ENCODE results near the gene RAB24.
A peak's percentile ranks its signal among the peaks of the same experiment; 100 is the strongest.
"Not testable (repeated sequence)": the region's sequence is repeated elsewhere in the genome, so short reads cannot be mapped to it uniquely, and the experiment has no call there.

RAB24 gene

GRCh38 chr5:177303121-177303924 lies at the start of gene RAB24, which contains the start of gene PRELID1:
RAB24 (minus strand) TSS chr5:177303719; CDS start chr5:177303288, 431 bp downstream.
PRELID1 (plus strand) TSS chr5:177303799; CDS start chr5:177303986, 187 bp downstream.
- DNase-seq: peak; percentile 70

GRCh38 chr5:177353093-177353492 lies 49.6 kb upstream of the RAB24 start:
- no peak for DNase-seq

GRCh38 chr5:177351392-177352329 lies 48.1 kb upstream of the RAB24 start, which contains the start of gene LMAN2:
LMAN2 (minus strand) TSS chr5:177351668; CDS start chr5:177351647, 21 bp downstream.
- DNase-seq: peak; percentile 97

DNA sequence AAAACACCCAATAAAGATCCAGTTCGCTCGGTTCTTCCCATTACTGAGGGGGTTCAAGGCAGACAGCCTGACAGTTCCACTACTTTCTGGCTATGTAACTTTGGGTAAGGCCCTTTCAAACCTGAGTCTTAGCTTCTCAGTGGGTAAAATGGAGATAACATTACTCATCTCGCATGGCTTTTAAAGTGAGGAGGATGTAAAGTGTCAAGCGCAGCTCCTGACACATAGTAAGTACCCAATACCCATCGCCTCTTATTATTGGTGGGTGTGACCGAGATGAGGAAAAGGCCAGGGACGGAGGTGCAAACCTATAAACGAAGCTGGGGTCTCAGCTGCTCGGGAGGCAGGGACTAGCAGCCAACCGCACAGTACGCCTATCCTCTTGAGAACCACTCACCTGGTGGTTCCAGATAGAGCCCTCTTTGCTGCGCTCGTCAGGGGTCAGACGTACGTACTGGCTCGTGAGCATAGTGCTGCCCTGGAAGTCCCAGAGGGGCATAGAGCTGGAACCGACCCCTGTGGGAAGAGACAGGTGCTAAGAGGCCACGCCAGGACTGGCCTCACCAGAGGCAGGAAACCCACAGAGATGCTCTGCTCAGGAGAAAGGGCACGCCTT lies 47.4 kb upstream of the RAB24 start:
- DNase-seq: no peak

DNA sequence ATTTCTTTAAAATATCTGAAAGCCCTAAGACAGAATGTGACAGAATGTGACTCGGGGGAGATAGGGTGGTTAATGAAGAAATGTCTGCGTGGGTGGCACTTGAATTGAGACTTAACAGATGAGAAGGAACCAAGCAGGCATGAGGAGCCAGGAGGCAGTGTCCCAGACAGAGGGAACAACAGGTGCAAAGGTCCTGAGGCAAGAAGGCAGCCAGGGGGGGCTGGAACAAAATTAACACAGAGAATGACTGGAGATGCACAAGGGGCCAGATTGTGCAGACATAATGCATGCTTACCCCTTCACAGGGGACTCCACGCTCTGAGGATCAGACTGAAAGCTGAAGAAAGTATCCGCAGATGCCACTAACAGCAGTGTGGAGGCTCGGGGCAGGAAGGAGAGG lies 46.2 kb upstream of the RAB24 start:
- no peak for DNase-seq

DNA sequence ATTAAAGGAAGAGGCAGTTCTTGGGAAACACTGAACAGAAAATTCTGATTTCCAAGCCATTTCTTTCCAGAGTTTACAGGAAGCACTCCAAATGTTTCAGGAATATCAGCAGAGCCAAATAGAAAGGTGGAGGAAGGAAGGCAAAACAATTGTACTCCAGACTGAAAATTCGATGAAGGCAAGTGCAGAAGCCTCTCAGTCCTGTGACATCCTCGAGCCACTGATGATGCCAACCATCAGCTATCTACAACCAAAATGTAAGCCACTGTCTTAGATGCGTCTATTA lies 45.8 kb upstream of the RAB24 start:
- no peak for DNase-seq

GRCh38 chr5:177347699-177348098 lies 44.2 kb upstream of the RAB24 start:
- DNase-seq: no peak

DNA sequence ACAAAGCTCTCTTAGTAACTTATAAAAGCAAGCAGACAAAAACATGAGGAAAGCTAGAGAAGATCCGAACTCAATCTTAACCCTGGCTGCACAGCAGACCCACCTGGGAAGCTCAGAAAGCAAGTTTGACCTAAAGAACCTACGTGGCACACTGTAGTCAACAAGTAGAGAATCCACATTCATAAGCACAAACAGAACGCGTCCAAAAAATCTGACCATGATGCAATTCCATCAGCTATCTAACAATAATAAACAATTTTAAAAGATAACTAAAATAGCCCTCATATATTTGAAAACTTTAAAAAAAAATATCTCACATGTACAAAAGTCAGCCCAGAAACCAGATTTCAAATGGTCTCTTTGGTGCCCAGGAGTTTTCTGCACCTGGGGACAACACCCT lies 43.3 kb upstream of the RAB24 start:
- no peak for DNase-seq

- DNase-seq: no peak
Measured at GRCh38 chr5:177344891-177345290, 41.4 kb upstream of the RAB24 start.

DNA sequence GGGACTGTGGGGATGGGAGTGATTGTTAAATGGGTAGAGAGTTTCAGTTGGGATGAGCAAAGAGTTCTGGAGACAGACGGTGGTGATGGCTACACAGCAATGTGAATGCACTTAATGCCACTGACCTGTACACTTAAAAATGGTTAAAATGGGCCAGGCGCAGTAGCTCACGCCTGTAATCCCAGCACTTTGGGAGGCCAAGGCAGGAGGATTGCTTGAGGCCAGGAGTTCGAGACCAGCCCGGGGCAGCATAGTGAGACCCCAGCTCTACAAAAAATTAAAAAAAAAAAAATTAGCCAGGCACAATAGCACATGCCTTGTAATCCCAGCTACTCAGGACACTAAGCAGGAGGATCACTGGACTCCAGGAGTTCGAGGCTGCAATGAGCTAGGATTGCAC lies 40.3 kb upstream of the RAB24 start:
- no peak for DNase-seq

DNA sequence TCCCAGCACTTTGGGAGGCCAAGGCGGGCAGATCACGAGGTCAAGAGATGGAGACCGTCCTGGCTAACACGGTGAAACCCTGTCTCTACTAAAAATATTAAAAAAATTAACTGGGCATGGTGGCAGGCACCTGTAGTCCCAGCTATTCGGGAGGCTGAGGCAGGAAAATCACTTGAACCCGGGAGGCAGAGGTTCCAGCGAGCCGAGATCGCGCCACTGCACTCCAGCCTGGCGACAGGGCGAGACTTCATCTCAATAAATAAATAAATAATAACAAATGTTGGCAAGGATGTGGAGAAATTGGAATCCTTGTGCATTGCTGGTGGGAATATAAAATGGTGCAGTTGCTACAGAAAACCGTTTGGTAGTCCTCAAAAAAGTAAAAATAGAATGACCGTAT lies 39.5 kb upstream of the RAB24 start:
- not testable (repeated sequence) for DNase-seq

DNA sequence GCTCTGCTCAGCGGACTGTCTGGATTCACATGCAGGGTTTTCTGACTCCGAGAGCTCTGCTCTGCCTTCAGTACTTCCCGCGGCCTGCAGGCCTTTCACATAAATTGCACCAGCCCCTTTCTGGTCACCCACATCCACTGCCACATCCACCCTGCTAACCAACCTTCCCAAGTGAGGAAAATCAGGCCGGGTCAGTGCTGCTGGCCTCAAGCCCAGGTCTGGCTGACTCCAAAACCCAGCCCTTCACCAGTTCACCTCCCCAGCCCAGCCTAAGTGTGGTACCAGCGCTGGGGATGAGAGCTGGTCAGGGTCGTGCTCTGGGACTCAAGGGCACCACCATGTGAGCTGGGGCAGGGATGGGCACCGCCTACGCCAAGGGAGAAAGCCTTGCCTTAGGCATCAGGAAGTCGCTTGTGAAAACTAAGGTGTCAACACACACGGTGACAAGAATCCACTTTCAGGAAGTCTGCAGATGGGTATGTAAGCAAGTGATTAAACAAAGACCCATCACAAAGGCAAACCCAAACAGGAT lies 35.7 kb upstream of the RAB24 start:
- DNase-seq: no peak

DNA sequence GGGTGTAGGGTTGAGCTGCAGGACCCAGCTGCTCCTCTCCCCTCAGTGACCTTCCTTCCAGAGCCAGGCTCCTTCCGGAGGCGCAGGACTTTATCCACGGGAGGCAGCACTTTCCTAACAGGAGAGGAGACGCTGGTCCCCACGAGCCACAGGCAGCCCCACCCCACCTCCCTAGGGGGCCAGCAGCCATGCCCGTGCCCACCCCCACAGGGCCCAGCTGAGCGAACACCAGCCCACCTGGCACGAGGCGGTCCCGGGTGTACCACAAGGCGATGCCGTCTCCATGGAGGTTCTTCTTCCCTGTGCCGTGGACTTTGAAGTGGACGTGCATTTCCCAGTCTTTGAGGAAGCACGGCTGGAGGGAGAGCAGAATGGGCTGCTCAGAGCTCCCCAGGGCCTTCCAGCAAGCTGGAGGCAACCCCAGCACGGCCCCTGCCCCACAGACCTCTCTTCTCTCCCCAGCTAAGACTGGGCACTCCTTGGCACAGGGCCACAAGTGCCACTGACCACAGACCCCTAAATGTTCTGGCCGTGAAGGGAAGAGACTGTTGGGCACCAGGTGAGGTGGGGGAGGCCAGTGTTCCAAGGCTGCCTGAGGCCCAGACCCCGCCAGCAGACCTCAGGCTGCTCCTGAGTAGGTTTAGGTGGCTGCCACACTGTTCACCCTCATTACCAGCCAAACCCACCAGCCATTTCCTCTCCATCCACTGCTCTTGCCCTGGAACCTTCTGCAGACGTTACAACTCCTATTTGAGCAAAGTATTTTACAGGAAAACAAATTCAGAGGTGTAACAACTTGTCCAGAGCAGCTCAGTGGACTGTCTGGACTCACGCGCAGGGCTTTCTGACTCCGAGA lies 35.0 kb upstream of the RAB24 start:
- no peak for DNase-seq

DNA sequence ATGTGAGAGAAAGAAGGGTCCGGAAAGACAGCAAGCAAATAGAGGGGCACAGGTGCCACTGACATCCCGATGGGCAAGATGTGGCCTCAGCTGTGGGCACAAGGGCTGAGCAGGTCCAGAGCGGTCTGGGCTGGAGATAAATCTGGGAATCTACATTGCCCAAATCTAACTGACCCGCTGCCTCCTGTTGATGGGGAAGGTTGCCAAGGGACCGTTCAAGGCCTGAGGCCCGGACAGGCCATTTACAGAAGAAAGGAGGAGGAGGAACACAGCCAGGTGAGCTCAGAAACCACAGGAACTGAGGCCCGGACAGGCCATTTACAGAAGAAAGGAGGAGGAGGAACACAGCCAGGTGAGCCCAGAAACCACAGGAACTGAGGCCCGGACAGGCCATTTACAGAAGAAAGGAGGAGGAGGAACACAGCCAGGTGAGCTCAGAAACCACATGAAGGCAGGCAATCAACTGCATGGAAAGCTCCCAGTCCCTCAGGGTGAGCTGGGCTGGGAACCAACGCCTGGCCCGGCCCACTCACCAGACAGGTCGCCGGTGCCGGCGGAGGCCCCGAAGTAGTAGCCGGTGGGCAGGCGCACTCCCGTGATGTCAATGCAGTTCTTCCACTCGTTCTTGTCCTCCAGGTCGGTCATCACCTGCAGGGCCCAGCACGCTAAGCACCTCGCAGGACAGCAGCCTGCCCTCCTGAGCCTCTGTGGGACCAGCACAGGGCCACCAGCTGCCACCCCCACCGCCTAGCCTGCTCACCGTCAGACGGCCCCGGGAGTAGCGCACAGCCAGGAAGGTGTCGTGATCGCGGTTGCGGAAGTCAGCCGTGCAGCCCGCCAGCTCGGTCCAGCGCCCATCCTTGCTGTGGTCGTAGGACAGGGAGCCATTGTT lies 33.3 kb upstream of the RAB24 start:
- no peak for DNase-seq

GRCh38 chr5:177336112-177336511 lies 32.6 kb upstream of the RAB24 start:
- DNase-seq: no peak

GRCh38 chr5:177335701-177336065 lies 32.2 kb upstream of the RAB24 start:
- no peak for DNase-seq

GRCh38 chr5:177334781-177335700 lies 31.5 kb upstream of the RAB24 start:
- DNase-seq: no peak

GRCh38 chr5:177334155-177334551 lies 30.6 kb upstream of the RAB24 start:
- DNase-seq: no peak

DNA sequence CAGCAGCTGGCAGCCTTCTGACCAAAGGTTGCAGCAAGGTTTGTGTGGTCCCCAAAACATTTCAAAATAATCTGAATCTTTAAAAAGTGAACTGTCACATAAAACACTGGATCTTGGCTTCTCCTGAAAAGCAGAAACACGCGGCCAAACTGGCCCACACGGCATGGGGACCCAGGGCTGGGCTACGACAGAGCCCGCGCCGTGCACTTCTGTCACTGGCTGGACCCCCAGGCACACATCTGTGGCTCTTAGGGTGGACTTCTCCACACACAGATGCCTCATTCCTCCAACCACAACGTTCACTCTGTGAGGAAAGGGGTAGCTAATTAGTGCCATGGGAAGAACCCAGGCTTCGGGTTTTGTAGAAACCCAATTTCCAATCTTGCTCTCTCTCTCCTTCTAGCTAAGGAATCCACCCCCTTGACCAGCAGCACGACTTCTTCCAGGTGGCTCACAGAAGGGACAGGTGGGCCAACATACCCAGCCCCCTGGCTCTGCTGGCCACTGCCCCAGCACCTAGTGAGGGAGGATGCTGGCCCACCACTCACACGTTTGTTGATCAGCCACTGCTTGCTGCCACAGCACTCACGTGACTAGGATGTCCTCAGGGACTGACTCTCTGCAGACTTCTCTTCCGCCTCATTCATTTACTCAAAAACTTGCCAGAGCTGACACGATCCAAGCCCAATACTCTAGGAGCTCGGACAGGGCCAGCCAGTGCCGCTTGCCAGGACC lies 30.1 kb upstream of the RAB24 start:
- no peak for DNase-seq
